ENCODE data around the gene ASB16. TPM values are rescaled to one million over a fixed set of nuclear protein-coding genes. Genes with fewer than 3 reads are reported as not detected.
"Not testable (repeated sequence)": the region's sequence is repeated elsewhere in the genome, so short reads cannot be mapped to it uniquely, and the experiment has no call there.

ASB16 gene, protein sequence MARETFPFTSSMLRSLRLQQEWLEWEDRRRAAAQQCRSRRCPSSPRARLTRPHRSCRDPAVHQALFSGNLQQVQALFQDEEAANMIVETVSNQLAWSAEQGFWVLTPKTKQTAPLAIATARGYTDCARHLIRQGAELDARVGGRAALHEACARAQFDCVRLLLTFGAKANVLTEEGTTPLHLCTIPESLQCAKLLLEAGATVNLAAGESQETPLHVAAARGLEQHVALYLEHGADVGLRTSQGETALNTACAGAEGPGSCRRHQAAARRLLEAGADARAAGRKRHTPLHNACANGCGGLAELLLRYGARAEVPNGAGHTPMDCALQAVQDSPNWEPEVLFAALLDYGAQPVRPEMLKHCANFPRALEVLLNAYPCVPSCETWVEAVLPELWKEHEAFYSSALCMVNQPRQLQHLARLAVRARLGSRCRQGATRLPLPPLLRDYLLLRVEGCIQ
- total RNA-seq (2014; rRNA removed; shearing (Covaris generic)), result not detected in 2 replicates

- DNase-seq (ENCODE audit: low read depth), result no peak
Measured at GRCh38 chr17:44170499-44171201, at the start of gene ASB16. TSS of gene ASB16 (plus strand) at chr17:44170704. CDS start at chr17:44170790, 86 bp downstream.

DNA sequence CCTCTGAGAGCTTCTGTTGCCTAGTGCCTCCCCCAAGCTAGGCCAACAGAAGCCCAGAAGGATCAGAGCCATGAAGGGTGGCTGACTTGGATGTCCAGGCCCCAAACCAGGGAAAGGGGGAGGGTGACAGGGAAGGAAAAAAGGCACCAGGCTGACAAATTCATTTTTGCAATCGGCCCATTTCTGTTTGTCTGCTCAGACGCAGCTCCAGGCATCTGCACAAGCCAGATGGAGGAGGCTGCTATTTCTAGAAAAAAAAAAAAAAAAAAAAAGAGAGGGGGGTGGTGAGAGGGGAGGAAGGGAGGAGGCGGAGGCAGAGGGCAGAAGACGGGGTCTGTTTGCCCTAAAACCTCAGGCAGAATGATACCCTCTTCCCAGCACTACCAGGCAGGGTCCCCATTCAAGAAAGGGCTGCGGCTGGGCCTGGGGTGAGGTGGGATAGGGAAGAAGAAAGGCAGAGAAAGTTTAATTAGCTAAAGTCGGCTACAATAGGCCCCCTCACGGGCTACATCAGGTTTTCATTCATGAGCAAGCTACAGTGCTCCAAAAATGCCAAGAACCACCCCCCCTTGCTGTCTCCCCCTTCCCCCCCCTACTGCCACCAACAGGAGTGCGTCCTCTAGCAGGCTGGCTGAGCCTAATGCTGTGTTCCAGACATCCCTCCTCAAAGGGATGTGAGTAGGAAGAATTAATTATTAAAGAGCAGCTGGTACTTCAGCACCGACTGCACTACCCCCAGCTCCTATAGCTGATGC is 49.5 kb upstream of the ASB16 start:
- no peak for DNase-seq (ENCODE audit: low read depth)

GRCh38 chr17:44121997-44122815 is 48.3 kb upstream of the ASB16 start:
- DNase-seq (ENCODE audit: low read depth), result no peak

DNA sequence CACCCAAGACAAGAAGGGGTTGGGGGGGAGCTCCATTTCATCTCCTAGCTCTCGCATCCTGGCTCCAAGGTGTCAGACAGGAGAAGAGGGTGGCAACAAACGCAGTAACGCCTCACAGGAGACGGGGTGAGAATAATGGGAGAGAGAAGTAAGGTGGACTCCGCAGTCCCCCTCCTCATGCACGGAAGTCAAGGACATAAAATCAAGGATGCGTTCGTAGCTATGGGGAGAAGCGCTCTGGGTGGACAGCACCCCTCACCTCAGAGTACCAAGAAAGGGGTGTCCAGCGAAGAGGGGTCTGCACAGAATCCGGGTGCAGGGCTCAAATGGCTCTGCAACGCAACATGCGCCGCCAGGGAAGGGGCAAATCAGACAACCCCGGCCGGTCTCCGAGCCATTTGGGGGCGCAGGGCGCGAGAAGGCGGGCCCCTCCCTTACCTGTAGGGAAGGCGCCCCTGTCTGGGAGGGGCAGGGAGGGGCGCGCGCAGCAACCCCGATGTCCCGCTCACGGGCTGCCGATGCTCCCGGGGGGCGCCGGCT is 47.6 kb upstream of the ASB16 start:
- DNase-seq (ENCODE audit: low read depth), result no peak

DNA sequence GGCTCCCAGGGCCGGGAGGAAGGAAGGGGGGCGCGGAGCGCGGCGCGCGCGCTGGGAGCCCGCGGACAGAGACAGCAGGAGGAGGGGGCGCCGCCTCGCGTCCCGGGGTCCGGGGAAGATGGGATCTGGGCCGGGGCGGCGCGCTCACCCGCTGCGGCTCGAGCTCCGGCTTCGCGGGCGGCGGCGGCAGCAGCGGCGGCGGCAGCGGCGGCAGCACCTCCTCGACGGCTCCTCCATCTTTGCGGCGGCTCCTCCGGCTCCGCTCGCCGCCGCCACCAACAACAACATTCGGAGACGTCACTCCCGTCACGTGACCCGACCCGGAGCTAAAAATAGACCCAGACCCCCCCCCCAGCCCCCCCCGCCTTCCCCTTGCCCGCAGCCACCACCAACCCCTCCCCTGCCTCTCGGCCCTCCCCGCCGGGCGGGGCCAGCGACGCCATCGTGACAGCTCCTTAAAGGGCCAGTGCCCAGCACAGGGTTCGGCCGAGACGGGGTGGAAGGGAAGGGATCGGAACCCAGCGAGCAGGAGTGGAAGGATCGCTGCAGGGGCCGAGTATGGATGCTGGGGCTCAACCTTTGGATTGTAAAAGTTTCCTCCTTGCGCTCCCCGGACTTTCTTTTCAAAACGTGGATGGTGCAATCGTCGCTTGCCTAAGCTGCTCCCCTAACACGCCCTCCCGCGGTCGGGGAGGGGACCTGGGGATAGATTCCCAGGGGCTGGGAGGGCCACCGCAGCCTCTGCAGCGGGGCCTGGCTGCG is 47.0 kb upstream of the ASB16 start, which contains the start of gene HDAC5:
Gene HDAC5 (minus strand): TSS at position 286 of the 762 bp plus-strand sequence. CDS start 6,126 bp downstream, outside the sequence.
- peak; percentile 91 for DNase-seq (ENCODE audit: low read depth)

GRCh38 chr17:44124118-44124438 is 46.4 kb upstream of the ASB16 start:
- DNase-seq (ENCODE audit: low read depth), result no peak

- no peak for DNase-seq (ENCODE audit: low read depth)
Measured at GRCh38 chr17:44128383-44128782, 42.1 kb upstream of the ASB16 start.

- no peak for DNase-seq (ENCODE audit: low read depth)
Measured at GRCh38 chr17:44130693-44131349, 39.7 kb upstream of the ASB16 start.

DNA sequence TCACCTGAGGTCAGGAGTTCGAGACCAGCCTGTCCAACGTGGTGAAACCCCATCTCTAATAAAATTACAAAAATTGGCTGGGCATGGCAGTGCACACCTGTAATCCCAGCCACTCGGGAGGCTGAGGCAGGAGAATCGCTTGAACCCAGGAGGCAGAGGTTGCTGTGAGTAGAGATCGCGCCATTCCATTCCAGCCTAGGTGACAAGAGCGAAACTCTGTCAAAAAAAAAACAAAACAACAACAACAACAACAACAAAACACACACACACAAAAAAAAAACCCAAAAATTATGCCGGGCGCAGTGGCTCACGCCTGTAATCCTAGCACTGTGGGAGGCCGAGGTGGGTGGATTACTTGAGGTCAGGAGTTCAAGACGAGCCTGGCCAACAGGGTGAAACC is 39.1 kb upstream of the ASB16 start:
- not testable (repeated sequence) for DNase-seq (ENCODE audit: low read depth)

DNA sequence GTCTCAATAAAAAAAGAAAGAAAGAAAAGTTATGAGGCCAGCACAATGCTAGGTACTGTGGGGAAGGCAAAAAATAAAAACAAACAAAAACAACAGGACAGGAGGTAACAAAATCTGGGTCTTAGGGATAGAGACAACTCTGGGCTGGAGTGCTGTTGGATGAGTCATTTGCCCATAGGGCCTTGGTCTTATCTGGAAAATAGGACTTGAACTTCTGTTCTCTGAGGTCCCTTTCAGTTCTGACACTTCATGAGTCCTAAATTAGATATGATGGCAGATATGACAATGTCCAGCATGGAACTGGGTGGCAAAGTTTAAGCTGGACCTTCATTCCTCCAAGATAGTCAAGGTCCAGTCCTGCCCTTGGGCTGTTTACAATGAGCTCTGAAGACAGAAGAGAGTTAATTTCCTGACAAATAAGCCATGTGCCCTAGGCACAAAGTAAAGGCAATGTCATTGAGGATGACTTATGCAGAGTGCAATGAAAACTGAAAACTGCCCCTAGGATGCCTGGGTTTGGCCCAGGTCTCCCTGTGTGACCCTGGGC is 38.2 kb upstream of the ASB16 start:
- DNase-seq (ENCODE audit: low read depth), result peak; percentile 70

DNA sequence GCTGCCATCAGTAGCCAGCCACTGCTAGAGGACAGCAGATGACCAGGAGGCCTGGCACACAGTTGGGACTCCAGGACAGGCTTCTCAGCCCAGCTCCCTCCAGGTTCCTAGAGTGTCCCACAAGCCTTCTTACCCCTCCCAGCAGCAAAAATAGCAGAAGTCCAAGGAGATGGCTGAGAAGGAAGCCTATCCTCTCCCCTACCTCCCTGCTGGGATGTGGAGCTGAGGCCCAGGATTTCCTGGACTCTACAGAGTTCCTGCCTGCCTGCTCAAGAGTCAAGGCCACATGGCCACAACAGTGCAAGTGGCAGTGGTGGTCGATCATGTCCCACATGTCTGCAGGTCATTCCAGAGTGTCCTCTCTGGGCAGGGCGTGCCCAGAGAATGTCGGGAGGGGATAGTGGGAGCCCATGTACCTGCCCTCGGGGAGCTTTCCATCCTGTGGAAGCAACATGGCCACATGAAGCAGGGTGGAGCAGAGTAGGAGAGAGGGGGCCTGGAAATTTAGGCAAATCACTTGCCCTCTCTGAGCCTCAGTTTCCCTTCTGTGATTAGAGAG is 36.5 kb upstream of the ASB16 start:
- DNase-seq (ENCODE audit: low read depth), result no peak

GRCh38 chr17:44134752-44135568 is 35.5 kb upstream of the ASB16 start:
- DNase-seq (ENCODE audit: low read depth), result no peak

GRCh38 chr17:44137891-44138709 is 32.4 kb upstream of the ASB16 start:
- DNase-seq (ENCODE audit: low read depth), result peak; percentile 97

DNA sequence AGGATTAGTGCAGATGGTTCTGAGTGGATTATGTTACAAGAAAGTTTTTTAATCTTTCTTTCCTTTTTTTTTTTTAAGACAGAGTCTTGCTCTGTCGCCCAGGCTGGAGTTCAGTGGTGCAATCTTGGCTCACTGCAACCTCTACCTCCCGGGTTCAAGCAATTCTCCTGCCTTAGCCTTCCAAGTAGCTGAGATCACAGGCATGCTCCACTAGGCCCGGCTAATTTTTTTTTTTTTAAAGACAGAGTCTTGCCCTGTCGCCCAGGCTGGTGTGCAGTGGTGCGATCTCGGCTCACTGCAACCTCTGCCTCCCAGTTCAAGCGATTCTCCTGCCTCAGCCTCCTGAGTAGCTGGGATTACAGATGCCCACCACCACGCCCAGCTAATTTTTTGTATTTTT is 26.6 kb upstream of the ASB16 start:
- DNase-seq (ENCODE audit: low read depth), result not testable (repeated sequence)

DNA sequence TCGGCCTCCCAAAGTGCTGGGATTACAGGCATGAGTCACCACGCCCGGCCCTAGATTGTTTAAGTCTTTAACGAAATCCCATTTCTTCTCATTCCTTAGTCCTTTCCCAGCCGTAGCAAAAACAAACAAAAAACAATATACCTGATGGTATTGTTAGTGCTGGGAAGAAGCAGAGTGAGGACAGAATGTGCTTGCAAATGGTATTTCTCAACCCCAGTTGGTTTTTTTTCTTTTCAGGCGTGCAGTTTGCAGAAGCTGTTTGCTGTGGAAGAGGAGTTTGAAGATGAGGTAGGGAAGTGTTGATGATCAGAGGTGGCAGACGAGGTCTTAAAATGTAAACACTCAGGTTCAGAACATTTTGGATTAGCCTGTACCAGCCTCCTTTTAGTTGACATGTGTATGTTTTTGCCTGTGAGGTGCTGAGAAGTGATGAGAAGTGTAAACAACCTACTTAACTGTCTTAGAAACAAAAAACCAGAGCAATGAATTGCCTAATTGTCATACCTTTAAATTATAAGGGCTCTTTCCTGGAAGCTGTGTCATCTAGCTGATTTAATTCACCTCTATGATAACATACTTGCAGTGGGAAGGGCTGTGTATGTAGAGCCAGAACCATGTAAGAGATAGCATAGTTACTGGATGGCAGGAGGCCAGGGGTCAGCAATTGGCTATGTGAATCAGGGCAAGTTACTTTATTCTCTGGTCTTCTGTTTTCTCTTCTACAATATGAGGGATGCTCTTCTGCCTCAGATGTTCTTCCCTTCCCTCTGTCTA is 25.4 kb upstream of the ASB16 start:
- no peak for DNase-seq (ENCODE audit: low read depth)
